HG03045 (cell line): ENCODE data around the gene ARSK.

Source experiments
- ATAC-seq: cut with Tn5 transposase; IDR thresholded peaks from one replicate; pipeline ENCODE4 v1.9.1; 2021; ENCODE audit warnings: mild to moderate bottlenecking, moderate library complexity; ENCODE audit not compliant: unreplicated experiment

ARSK gene, protein sequence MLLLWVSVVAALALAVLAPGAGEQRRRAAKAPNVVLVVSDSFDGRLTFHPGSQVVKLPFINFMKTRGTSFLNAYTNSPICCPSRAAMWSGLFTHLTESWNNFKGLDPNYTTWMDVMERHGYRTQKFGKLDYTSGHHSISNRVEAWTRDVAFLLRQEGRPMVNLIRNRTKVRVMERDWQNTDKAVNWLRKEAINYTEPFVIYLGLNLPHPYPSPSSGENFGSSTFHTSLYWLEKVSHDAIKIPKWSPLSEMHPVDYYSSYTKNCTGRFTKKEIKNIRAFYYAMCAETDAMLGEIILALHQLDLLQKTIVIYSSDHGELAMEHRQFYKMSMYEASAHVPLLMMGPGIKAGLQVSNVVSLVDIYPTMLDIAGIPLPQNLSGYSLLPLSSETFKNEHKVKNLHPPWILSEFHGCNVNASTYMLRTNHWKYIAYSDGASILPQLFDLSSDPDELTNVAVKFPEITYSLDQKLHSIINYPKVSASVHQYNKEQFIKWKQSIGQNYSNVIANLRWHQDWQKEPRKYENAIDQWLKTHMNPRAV

GRCh38 chr5:95554647-95555548, at the start of gene ARSK, which contains the start of gene SKIC3:
TSS of gene ARSK (plus strand) at chr5:95555101. CDS start at chr5:95555279, 178 bp downstream.
TSS of gene SKIC3 (minus strand) at chr5:95554977. CDS start at chr5:95547150, 7,827 bp downstream.
- peak; percentile 90 for ATAC-seq

DNA sequence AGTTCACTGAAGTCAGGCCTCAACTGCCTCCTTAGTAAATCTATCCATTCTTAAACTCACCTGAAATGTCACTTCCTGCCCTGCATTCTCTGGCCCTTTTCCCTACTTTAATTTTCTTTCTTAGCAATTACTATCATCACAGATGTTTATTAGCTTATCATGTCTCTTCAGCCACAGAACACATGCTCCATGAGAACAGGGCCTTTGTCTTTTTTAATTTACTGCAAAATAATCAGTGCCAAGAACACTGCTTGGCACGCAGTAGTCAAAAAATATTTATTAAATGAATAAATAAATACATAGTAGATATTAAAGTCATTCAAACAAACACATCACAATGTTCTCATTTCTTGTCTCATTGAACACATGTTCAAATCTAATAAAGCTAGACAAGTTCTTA, 46.4 kb upstream of the ARSK start:
- ATAC-seq = no peak

DNA sequence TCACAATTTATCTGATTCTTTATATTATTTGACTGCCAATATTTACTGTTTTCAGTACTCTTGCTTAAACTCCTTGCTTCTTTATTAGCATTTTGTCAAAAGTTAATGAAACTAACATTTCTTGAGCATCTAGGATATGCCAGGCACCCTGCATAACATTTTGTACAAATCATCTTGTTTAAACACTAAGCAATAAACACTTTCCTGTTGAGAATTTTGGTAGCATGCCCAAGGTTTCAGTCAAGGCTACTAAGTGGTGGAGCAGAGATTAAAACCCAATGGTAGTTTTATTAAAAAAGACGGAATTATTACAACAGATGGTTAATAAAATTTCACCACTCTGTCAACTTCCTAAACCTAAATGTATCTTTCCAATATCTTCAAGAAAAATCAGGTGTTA, 43.3 kb upstream of the ARSK start:
- no peak for ATAC-seq

DNA sequence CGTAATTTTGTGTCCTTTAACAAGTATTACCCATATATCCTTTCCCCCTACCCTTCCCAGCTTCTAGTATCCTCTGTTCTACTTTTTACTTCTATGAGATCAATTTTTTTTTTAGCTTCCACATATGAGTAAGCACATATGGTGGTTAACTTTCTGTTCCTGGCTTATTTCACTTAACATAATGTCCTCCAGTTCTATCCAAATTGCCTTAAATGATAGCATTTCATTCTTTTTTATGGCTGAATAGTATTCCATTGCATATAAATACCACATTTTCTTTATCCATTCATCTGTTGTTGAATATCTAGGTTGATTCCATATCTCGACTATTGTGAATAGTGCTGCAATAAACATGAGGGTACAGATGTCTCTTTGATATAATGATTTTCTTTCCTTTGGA, 36.5 kb upstream of the ARSK start:
- ATAC-seq = no peak

GRCh38 chr5:95519151-95519550, 35.8 kb upstream of the ARSK start:
- no peak for ATAC-seq

- no peak for ATAC-seq
These were observed 35.2 kb upstream of the ARSK start for GRCh38 chr5:95519681-95520080.

GRCh38 chr5:95520206-95520605, 34.7 kb upstream of the ARSK start:
- no peak for ATAC-seq

- ATAC-seq = no peak
These were observed 30.5 kb upstream of the ARSK start for GRCh38 chr5:95524423-95524822.

DNA sequence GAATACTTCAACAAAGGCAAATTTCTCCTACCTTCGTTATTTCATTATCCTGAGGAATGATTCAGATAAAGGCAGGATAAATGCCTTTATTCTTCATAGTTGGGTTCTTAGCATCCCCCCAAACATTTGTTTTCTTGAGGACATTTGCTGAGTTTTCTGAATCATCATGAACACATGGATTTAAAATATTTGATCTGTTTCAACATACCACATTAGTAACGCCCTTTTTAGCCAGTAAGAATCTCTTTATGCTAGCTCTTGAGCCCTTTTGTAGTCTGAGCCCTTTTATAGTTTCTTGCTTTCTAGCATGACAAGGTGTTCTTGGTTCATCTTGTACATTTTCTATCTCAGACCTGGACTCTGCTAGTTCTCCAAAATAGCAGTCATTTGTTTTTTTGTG, 28.0 kb upstream of the ARSK start:
- no peak for ATAC-seq

DNA sequence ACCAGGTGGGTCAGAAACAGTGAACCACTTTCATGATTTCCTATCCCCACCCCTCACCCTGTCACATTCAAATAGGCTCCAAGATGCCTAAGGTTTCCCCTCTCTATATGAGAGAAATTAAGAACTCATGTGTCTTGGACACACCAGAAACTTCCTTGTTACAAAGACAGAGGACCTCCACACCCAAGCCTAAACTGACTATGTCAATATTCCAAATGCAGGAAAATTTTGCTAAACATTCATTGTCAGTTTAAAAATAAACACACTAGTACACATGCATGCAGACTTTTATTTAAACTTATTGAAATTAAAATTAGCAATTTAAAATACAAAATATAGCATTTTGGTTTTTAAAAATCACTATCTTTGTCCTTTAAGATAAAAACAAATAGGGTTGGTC, 26.3 kb upstream of the ARSK start:
- ATAC-seq = no peak

- ATAC-seq = no peak
These were observed 24.5 kb upstream of the ARSK start for GRCh38 chr5:95530416-95530815.

DNA sequence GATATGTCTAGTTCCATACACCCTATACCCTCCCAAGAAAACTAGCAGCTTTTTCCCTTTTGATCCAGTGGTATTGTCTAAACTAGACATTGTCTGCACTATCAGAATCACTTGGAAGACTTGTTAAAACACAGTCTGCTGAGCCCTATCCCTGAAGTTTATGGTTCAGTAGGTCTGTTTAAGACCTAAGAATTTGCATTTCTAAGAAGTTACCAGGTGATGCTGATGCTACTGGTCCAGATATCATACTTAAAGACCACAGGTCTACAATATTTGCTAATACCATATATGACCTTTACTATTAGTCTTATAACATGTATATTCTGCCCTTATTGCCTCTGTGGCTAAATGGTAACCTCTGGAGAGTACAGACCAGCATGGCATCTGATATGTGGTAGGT, 23.4 kb upstream of the ARSK start:
- ATAC-seq = no peak

GRCh38 chr5:95532415-95532814, 22.5 kb upstream of the ARSK start:
- ATAC-seq = no peak

DNA sequence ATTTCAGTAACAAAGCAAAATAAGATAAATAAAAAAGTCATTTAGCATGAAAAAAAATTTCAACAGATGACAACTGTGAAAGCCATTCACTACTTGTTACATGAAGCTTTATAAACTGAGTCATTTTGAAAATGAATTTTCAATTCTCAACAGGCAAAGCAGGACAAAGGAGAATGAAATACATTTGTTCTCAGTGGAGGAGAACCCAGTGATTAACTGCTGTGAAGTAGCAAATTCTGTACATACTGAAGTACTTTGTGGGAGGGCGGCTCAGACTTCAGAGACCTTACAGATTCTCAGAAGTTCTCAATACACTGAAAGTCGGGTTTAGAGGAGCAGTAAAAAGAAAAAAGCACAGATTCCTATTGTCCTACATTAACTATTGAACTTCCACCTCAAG, 21.8 kb upstream of the ARSK start:
- ATAC-seq = no peak

DNA sequence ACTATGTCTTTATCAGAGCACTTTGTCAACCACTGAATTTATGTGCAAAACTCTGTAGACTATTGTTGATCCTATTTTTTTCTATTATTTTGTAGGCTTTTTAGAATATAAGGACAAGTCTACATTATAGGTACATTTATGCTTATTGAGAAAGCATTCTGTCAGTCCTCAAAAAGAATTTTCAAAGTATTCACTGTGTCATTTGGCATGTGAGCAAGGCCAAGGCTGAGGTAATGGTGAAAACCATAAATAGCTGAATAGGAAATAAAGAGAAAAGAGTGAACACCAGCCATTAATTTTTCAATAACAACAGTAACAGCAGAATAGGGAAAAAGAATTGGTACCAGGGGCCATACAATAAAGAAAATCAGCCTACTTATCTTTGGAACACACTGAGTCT, 21.1 kb upstream of the ARSK start:
- no peak for ATAC-seq

GRCh38 chr5:95537501-95537900, 17.4 kb upstream of the ARSK start:
- no peak for ATAC-seq

- ATAC-seq = no peak
These were observed 11.7 kb upstream of the ARSK start for GRCh38 chr5:95543017-95543705.

- ATAC-seq = no peak
These were observed 5.9 kb upstream of the ARSK start for GRCh38 chr5:95549030-95549429.

DNA sequence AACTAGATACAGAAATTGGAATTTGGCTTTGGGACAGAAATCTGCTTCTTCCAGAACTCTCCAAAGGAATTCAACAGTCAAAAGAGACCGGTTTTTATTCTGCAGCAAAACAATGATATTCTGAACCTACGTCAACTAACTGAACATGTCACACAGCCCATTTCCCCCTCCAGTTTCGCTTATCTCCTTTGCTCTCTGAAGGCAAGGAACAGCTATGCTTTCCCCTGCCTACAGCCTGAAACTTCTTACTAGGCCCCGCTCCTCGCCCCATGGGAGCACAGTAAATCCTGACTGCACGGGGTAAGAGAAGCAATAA, 612 bp upstream of the ARSK start:
- peak; percentile 28 for ATAC-seq

GRCh38 chr5:95555553-95555952, 652 bp downstream of the ARSK start:
- ATAC-seq = no peak

GRCh38 chr5:95557841-95558240, 2.9 kb downstream of the ARSK start:
- ATAC-seq = no peak
